Inflammatory macrophage treated with lipopolysaccharide for 1 hour (primary cell): ENCODE data around the gene SRRM4.

ENCODE experiments used
- DNase-seq, 2 donors: peaks; one replicate each; pipeline ENCODE4 v3.0.0-alpha.2; 2020 to 2022

SRRM4 gene

DNA sequence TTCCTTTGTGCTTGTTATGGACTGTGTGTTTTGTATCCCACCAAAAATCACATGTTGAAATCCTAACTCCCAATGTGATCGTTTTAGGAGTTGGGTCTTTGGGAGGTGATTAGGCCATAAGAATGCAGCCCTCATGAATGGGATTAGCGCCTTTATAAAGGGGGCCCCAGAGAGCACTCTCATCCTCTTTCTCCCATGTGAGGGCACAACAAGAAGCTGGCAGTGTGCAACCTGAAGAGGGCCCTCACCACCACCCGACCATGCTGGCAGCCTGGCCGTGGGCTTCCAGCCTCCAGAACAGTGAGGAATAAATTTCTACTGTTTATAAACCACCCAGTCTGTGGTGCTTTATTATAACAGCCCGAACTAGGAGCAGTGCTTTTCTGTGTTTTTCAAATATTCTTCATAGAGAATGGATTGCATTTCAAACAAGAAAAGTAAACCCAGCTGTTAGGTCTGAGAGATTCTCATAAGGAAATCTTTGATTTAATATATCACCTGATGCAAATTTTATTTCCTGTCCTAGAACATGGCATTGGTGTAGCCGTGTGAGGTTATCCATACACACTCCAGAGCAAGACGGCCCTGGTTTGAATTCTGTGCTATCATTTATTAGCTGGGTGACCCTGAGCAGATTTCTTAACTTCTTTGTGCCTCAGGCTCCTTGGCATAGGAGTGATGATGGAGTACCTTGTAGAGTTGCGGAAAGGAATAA, 225.2 kb downstream of the SRRM4 start:
- DNase-seq, result no peak

DNA sequence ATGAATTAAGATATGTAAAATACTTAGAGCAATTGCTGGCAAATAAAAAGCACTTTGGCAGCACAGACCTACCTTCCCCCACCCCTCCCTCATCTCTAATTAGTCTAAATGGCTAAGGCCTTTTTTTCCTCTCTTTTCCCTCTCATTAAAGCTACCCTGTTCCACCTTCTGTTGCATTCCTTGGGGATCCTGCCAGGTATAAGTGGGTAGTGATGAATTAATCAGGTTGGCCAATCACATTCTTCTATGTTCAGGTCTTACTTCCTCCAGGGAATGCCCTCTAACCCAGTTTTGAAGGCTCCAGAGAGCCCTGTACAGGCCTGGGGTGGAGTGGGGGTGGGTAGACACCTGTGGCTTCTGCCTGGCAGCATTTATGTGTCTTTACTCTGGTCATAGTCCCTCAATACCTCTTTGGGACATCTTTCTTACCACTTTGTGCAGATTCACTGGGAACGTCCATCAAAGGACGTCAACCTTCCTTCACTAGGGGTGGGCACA, 225.8 kb downstream of the SRRM4 start:
- DNase-seq, result no peak

DNA sequence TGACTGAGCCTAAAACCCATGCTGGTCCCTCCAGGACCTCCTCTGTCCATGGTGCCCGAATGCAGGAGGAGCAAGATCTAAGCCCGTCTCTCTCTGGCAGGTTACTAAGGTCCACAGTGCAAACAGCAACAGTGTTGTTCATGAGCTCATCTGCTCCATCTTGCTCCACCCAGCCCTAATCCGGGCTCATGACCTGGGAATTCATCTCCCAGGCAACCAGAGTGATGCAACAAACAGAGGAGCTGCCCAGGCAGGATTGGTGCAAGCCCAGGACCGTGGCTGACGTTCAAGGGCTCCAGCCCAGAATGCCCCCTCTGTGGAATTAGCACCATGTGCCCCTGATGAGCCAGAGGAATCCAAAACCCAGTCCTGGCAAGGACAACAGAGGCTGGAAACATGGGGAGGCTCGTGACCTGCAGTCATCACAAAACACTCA, 227.3 kb downstream of the SRRM4 start:
- no peak for DNase-seq

DNA sequence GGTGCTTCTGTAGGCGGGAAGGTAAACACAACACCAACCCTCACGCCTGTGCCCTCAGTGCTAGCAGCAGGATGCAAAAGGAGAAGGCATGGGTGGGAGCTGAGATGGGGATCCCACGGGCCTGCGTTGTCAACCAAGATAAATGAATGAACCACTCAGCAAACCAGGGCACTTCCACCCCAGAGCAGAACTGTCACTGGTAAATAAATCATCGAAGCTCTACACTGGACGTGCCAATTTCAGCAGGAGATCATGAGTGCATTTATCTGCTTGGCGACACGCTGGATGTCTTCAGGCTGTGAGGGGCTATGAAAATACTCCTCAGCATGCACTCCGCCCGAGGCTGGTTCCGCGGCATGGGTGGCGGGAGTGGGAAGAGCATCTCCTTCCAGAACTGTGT, 230.5 kb downstream of the SRRM4 start:
- no peak for DNase-seq
